GM23338 (cell line): Measurements from ENCODE around the gene ZNF366. TPM values are rescaled to one million over a fixed set of nuclear protein-coding genes. Genes with fewer than 3 reads are reported as not detected.

ENCODE experiments used
- ATAC-seq: fragments of 200-7000 bp; cut with Tn5 transposase; 3 replicates; pipeline ENCODE4 v1.9.1; 2020
- DNase-seq: peaks from one replicate; pipeline ENCODE4 v3.0.0-alpha.2; 2015; ENCODE audit warnings: low spot score
- H2AFZ ChIP-seq: fragments of 200-600 bp; sonication (generic); 2 replicates; pipeline ENCODE4 v1.8.0; 2016; ENCODE audit warnings: antibody characterized with exemption, mild to moderate bottlenecking, moderate library complexity
- H3F3A ChIP-seq: fragments of 200-600 bp; sonication (generic); replicated peaks from 2 replicates; pipeline ENCODE4 v1.8.0; 2017; ENCODE audit warnings: antibody characterized with exemption, mixed run types, low read depth
- H3K27ac ChIP-seq: fragments of 200-600 bp; sonication (generic); 2 replicates; pipeline ENCODE4 v1.6.1; 2016; ENCODE audit warnings: low read depth
- H3K27me3 ChIP-seq: fragments of 200-600 bp; sonication (generic); 2 replicates; pipeline ENCODE4 v1.8.0; 2016; ENCODE audit warnings: mild to moderate bottlenecking, mixed run types, moderate library complexity; ENCODE audit not compliant: insufficient read depth
- H3K36me3 ChIP-seq: fragments of 200-600 bp; sonication (generic); 2 replicates; pipeline ENCODE4 v1.8.0; 2016; ENCODE audit warnings: mild to moderate bottlenecking; ENCODE audit not compliant: insufficient read depth
- H3K4me1 ChIP-seq: fragments of 200-600 bp; sonication (generic); 2 replicates; pipeline ENCODE4 v1.8.0; 2016; ENCODE audit warnings: mild to moderate bottlenecking, moderate library complexity; ENCODE audit not compliant: insufficient read depth
- H3K4me2 ChIP-seq: fragments of 200-600 bp; sonication (generic); 2 replicates; pipeline ENCODE4 v1.7.1; 2017; ENCODE audit warnings: mixed run types
- H3K4me3 ChIP-seq: fragments of 200-600 bp; sonication (generic); 2 replicates; pipeline ENCODE4 v1.6.1; 2016; ENCODE audit warnings: mixed run types
- H3K79me2 ChIP-seq: fragments of 200-600 bp; sonication (generic); replicated peaks from 2 replicates; pipeline ENCODE4 v1.8.0; 2017; ENCODE audit warnings: mild to moderate bottlenecking; ENCODE audit not compliant: insufficient read depth
- H3K9me2 ChIP-seq: fragments of 200-600 bp; sonication (generic); 2 replicates; pipeline ENCODE4 v1.8.0; 2017; ENCODE audit not compliant: insufficient read depth
- H4K20me1 ChIP-seq: fragments of 200-600 bp; sonication (generic); replicated peaks from 2 replicates; pipeline ENCODE4 v1.8.0; 2017; ENCODE audit warnings: mild to moderate bottlenecking; ENCODE audit not compliant: insufficient read depth
- H3K27ac Mint-ChIP-seq: 2 replicates; pipeline ENCODE4 v1.8.0; 2020; ENCODE audit warnings: inconsistent platforms, mild to moderate bottlenecking, moderate library complexity, mixed read lengths
- H3K27me3 Mint-ChIP-seq: 3 replicates; pipeline ENCODE4 v1.8.0; 2022; ENCODE audit warnings: low read depth, mild to moderate bottlenecking, moderate library complexity, mixed read lengths, inconsistent platforms; ENCODE audit not compliant: insufficient read depth, poor library complexity
- H3K36me3 Mint-ChIP-seq: 3 replicates; pipeline ENCODE4 v1.8.0; 2021; ENCODE audit warnings: low read depth, mild to moderate bottlenecking, inconsistent platforms, moderate library complexity, mixed read lengths
- H3K4me1 Mint-ChIP-seq: 3 replicates; pipeline ENCODE4 v1.8.0; 2020; ENCODE audit warnings: mild to moderate bottlenecking, inconsistent platforms, mixed read lengths
- H3K4me3 Mint-ChIP-seq: 3 replicates; pipeline ENCODE4 v1.8.0; 2021; ENCODE audit warnings: moderate library complexity, mild to moderate bottlenecking, inconsistent platforms, mixed read lengths
- H3K9me3 Mint-ChIP-seq: 3 replicates; pipeline ENCODE4 v1.8.0; 2020; ENCODE audit warnings: moderate library complexity, mild to moderate bottlenecking, inconsistent platforms, mixed read lengths
- CREB1 ChIP-seq: fragments of 250-450 bp; sonication (Bioruptor Pico); IDR thresholded peaks from 2 replicates; pipeline ENCODE4 v1.5.0; 2020; ENCODE audit warnings: low read depth, mild to moderate bottlenecking, moderate library complexity
- CTCF ChIP-seq, 2 experiments: fragments of 200-600 bp in 1 of 2; sonication (generic) in 1 of 2; conservative IDR thresholded peaks; 2 replicates each; pipeline versions ENCODE4 v1.5.1 to v1.6.1; 2016 to 2017; ENCODE audit warnings: antibody characterized with exemption in 2 of 2, low read depth in 2 of 2, mild to moderate bottlenecking in 2 of 2, moderate library complexity in 1 of 2
- ETS1 ChIP-seq: IDR thresholded peaks from 2 replicates; pipeline ENCODE4 v1.6.1; 2016; ENCODE audit warnings: antibody characterized with exemption
- EZH2 ChIP-seq: fragments of 200-600 bp; sonication (generic); IDR thresholded peaks from one replicate; pipeline ENCODE4 v1.8.0; 2017; ENCODE audit warnings: antibody characterized with exemption, mild to moderate bottlenecking, low read depth; ENCODE audit not compliant: unreplicated experiment
- EZH2phosphoT487 ChIP-seq: fragments of 200-600 bp; sonication (generic); IDR thresholded peaks from one replicate; pipeline ENCODE4 v1.8.1; 2018; ENCODE audit warnings: antibody characterized with exemption; ENCODE audit not compliant: unreplicated experiment
- JUNB ChIP-seq: IDR thresholded peaks from one replicate; pipeline ENCODE4 v1.6.1; 2016; ENCODE audit warnings: antibody characterized with exemption; ENCODE audit not compliant: unreplicated experiment
- NANOG ChIP-seq: IDR thresholded peaks from 2 replicates; pipeline ENCODE4 v1.6.1; 2016; ENCODE audit warnings: antibody characterized with exemption, borderline replicate concordance
- STAT1 ChIP-seq: IDR thresholded peaks from one replicate; pipeline ENCODE4 v1.6.1; 2016; ENCODE audit warnings: antibody characterized with exemption; ENCODE audit not compliant: unreplicated experiment
- polyA plus RNA-seq: library from polyadenylated mRNA; unstranded; fragments of >200 nt; fragmentation: Nextera tagmentation; extraction: Ambion mirVana; gene quantifications from 2 replicates; pipeline ENCODE4 v1.2.1, GENCODE V29; 2016
- total RNA-seq: library from RNA; depleted of rRNA; stranded (reverse); fragments of >200 nt; shearing (Covaris generic); gene quantifications from 2 replicates; pipeline ENCODE4 v1.2.3, GENCODE V29; 2014
- TF ChIP-seq, protein P1 (sequence below): fragments of 250-450 bp; sonication (Bioruptor Pico); IDR thresholded peaks from 2 replicates; pipeline ENCODE4 v1.5.0; 2020; ENCODE audit warnings: mild to moderate bottlenecking, moderate library complexity
- TF ChIP-seq, protein P2 (sequence below): IDR thresholded peaks from one replicate; pipeline ENCODE4 v1.6.1; 2018; ENCODE audit warnings: antibody characterized with exemption; ENCODE audit not compliant: unreplicated experiment

ZNF366 gene
- total and polyA plus RNA-seq, 2 experiments from 2014 or later = not detected

- no peaks in the 10 kb centered on the region for H3K36me3 Mint-ChIP-seq
- TF ChIP-seq CREB1 (CRISPR knock-in tag) (no peak), JUNB (no peak), EZH2 (no peak), NANOG (no peak), STAT1 (no peak), EZH2phosphoT487 (no peak), CTCF (conservative IDR thresholded peaks at IDR 0.05; ENCODE audit: low read depth in 2 of 2) (no peak), ETS1 (no peak)
- TF ChIP-seq, protein P1, sequence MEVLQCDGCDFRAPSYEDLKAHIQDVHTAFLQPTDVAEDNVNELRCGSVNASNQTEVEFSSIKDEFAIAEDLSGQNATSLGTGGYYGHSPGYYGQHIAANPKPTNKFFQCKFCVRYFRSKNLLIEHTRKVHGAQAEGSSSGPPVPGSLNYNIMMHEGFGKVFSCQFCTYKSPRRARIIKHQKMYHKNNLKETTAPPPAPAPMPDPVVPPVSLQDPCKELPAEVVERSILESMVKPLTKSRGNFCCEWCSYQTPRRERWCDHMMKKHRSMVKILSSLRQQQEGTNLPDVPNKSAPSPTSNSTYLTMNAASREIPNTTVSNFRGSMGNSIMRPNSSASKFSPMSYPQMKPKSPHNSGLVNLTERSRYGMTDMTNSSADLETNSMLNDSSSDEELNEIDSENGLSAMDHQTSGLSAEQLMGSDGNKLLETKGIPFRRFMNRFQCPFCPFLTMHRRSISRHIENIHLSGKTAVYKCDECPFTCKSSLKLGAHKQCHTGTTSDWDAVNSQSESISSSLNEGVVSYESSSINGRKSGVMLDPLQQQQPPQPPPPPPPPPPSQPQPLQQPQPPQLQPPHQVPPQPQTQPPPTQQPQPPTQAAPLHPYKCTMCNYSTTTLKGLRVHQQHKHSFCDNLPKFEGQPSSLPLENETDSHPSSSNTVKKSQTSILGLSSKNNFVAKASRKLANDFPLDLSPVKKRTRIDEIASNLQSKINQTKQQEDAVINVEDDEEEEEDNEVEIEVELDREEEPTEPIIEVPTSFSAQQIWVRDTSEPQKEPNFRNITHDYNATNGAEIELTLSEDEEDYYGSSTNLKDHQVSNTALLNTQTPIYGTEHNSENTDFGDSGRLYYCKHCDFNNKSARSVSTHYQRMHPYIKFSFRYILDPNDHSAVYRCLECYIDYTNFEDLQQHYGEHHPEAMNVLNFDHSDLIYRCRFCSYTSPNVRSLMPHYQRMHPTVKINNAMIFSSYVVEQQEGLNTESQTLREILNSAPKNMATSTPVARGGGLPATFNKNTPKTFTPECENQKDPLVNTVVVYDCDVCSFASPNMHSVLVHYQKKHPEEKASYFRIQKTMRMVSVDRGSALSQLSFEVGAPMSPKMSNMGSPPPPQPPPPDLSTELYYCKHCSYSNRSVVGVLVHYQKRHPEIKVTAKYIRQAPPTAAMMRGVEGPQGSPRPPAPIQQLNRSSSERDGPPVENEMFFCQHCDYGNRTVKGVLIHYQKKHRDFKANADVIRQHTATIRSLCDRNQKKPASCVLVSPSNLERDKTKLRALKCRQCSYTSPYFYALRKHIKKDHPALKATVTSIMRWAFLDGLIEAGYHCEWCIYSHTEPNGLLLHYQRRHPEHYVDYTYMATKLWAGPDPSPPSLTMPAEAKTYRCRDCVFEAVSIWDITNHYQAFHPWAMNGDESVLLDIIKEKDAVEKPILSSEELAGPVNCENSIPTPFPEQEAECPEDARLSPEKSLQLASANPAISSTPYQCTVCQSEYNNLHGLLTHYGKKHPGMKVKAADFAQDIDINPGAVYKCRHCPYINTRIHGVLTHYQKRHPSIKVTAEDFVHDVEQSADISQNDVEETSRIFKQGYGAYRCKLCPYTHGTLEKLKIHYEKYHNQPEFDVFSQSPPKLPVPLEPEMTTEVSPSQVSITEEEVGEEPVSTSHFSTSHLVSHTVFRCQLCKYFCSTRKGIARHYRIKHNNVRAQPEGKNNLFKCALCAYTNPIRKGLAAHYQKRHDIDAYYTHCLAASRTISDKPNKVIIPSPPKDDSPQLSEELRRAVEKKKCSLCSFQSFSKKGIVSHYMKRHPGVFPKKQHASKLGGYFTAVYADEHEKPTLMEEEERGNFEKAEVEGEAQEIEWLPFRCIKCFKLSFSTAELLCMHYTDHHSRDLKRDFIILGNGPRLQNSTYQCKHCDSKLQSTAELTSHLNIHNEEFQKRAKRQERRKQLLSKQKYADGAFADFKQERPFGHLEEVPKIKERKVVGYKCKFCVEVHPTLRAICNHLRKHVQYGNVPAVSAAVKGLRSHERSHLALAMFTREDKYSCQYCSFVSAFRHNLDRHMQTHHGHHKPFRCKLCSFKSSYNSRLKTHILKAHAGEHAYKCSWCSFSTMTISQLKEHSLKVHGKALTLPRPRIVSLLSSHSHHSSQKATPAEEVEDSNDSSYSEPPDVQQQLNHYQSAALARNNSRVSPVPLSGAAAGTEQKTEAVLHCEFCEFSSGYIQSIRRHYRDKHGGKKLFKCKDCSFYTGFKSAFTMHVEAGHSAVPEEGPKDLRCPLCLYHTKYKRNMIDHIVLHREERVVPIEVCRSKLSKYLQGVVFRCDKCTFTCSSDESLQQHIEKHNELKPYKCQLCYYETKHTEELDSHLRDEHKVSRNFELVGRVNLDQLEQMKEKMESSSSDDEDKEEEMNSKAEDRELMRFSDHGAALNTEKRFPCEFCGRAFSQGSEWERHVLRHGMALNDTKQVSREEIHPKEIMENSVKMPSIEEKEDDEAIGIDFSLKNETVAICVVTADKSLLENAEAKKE (CRISPR knock-in tag) = no peak
- TF ChIP-seq, protein P2, sequence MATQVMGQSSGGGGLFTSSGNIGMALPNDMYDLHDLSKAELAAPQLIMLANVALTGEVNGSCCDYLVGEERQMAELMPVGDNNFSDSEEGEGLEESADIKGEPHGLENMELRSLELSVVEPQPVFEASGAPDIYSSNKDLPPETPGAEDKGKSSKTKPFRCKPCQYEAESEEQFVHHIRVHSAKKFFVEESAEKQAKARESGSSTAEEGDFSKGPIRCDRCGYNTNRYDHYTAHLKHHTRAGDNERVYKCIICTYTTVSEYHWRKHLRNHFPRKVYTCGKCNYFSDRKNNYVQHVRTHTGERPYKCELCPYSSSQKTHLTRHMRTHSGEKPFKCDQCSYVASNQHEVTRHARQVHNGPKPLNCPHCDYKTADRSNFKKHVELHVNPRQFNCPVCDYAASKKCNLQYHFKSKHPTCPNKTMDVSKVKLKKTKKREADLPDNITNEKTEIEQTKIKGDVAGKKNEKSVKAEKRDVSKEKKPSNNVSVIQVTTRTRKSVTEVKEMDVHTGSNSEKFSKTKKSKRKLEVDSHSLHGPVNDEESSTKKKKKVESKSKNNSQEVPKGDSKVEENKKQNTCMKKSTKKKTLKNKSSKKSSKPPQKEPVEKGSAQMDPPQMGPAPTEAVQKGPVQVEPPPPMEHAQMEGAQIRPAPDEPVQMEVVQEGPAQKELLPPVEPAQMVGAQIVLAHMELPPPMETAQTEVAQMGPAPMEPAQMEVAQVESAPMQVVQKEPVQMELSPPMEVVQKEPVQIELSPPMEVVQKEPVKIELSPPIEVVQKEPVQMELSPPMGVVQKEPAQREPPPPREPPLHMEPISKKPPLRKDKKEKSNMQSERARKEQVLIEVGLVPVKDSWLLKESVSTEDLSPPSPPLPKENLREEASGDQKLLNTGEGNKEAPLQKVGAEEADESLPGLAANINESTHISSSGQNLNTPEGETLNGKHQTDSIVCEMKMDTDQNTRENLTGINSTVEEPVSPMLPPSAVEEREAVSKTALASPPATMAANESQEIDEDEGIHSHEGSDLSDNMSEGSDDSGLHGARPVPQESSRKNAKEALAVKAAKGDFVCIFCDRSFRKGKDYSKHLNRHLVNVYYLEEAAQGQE = no peak
- peaks cover 21% of the 10 kb centered on the region for H3K4me1 ChIP-seq
- no peaks in the 10 kb centered on the region for H3F3A ChIP-seq
- ATAC-seq (no peak), DNase-seq (no peak)
- no peak overlapping the region for H3K27ac ChIP-seq
- no peak overlapping the region for H3K27ac Mint-ChIP-seq
- H3K9me2 ChIP-seq = 0 out of 2 replicates have a peak, but pooled peaks cover 6% of the 10 kb centered on the region
- no peaks in the 10 kb centered on the region for H3K9me3 Mint-ChIP-seq
- H3K4me2 ChIP-seq = no peak overlapping the region
- H3K36me3 ChIP-seq = no peaks in the 10 kb centered on the region
- H3K4me3 ChIP-seq = no peak overlapping the region
- no peaks in the 10 kb centered on the region for H3K27me3 Mint-ChIP-seq
- no peaks in the 10 kb centered on the region for H3K27me3 ChIP-seq
- no peak overlapping the region for H2AFZ ChIP-seq
- H3K4me1 Mint-ChIP-seq = peaks cover 15% of the 10 kb centered on the region
- no peaks in the 10 kb centered on the region for H3K79me2 ChIP-seq
- H4K20me1 ChIP-seq = no peaks in the 10 kb centered on the region
- no peak overlapping the region for H3K4me3 Mint-ChIP-seq
These were observed 17.7 kb downstream of the ZNF366 start for GRCh38 chr5:72489536-72489935.
